Effector memory CD4-positive, alpha-beta T cell (primary cell): ENCODE results near the gene FUBP3.

Experiments
- DNase-seq, 3 donors: peaks; one replicate each; pipeline ENCODE4 v3.0.0-alpha.2; 2020
- H3K27ac ChIP-seq: 2 replicates; pipeline ENCODE4 v1.7.0; 2013; ENCODE audit warnings: mild to moderate bottlenecking, low read length, moderate library complexity; ENCODE audit not compliant: insufficient read depth, poor library complexity, severe bottlenecking
- H3K27me3 ChIP-seq: replicated peaks from 2 replicates; pipeline ENCODE4 v1.7.0; 2013; ENCODE audit warnings: mild to moderate bottlenecking, low read length; ENCODE audit not compliant: insufficient read depth, control insufficient read depth, poor library complexity, severe bottlenecking
- H3K36me3 ChIP-seq: 2 replicates; pipeline ENCODE4 v1.7.0; 2013; ENCODE audit warnings: mild to moderate bottlenecking, low read length, moderate library complexity; ENCODE audit not compliant: control insufficient read depth, insufficient read depth
- H3K4me1 ChIP-seq: 2 replicates; pipeline ENCODE4 v1.7.0; 2013; ENCODE audit warnings: low read length, mild to moderate bottlenecking; ENCODE audit not compliant: control insufficient read depth, insufficient read depth, poor library complexity, severe bottlenecking
- H3K4me3 ChIP-seq: 2 replicates; pipeline ENCODE4 v1.7.0; 2013; ENCODE audit warnings: low read length, low read depth, mild to moderate bottlenecking; ENCODE audit not compliant: insufficient read depth, poor library complexity, severe bottlenecking
- H3K9me3 ChIP-seq: 2 replicates; pipeline ENCODE4 v1.7.0; 2013; ENCODE audit warnings: mild to moderate bottlenecking, low read length, moderate library complexity; ENCODE audit not compliant: control insufficient read depth

The FUBP3 gene

GRCh38 chr9:130640681-130641080 is 61.3 kb downstream of the FUBP3 start:
- no peaks in the 10 kb centered on the region for H3K9me3 ChIP-seq
- no peak overlapping the region for H3K4me3 ChIP-seq
- H3K27me3 ChIP-seq = no peaks in the 10 kb centered on the region
- peaks cover 7% of the 10 kb centered on the region for H3K36me3 ChIP-seq
- DNase-seq = no peak
- H3K27ac ChIP-seq = no peak overlapping the region
- no peaks in the 10 kb centered on the region for H3K4me1 ChIP-seq

GRCh38 chr9:130642926-130643325 is 63.5 kb downstream of the FUBP3 start:
- Histone ChIP-seq H3K4me1 (no peaks in the 10 kb centered on the region), H3K4me3 (no peak overlapping the region), H3K36me3 (no peaks in the 10 kb centered on the region), H3K27me3 (no peaks in the 10 kb centered on the region), H3K27ac (no peak overlapping the region), H3K9me3 (no peaks in the 10 kb centered on the region)
- DNase-seq = no peak

GRCh38 chr9:130651221-130651620 is 71.8 kb downstream of the FUBP3 start:
- H3K4me3 ChIP-seq = no peak overlapping the region
- H3K27ac ChIP-seq = no peak overlapping the region
- H3K36me3 ChIP-seq = no peaks in the 10 kb centered on the region
- no peak for DNase-seq
- no peaks in the 10 kb centered on the region for H3K9me3 ChIP-seq
- H3K4me1 ChIP-seq = no peaks in the 10 kb centered on the region
- no peaks in the 10 kb centered on the region for H3K27me3 ChIP-seq

GRCh38 chr9:130651752-130652151 is 72.4 kb downstream of the FUBP3 start:
- no peaks in the 10 kb centered on the region for H3K27me3 ChIP-seq

GRCh38 chr9:130654879-130655278 is 75.5 kb downstream of the FUBP3 start:
- DNase-seq = no peak
- H3K9me3 ChIP-seq = no peaks in the 10 kb centered on the region
- no peak overlapping the region for H3K4me3 ChIP-seq
- H3K4me1 ChIP-seq = peaks cover 3% of the 10 kb centered on the region
- peaks cover 20% of the 10 kb centered on the region for H3K27me3 ChIP-seq
- H3K27ac ChIP-seq = no peak overlapping the region
- no peaks in the 10 kb centered on the region for H3K36me3 ChIP-seq

More at GRCh38 chr9:130651752-130652151, 72.4 kb downstream of the FUBP3 start:
- Histone ChIP-seq H3K27ac (no peak overlapping the region), H3K36me3 (no peaks in the 10 kb centered on the region), H3K4me1 (no peaks in the 10 kb centered on the region), H3K4me3 (no peak overlapping the region), H3K9me3 (no peaks in the 10 kb centered on the region)
- no peak for DNase-seq

- H3K27me3 ChIP-seq = peaks cover 58% of the 10 kb centered on the region
- no peak for DNase-seq
Measured at GRCh38 chr9:130658893-130659698, 79.7 kb downstream of the FUBP3 start.

GRCh38 chr9:130659699-130660248 is 80.4 kb downstream of the FUBP3 start:
- no peak for DNase-seq
- Histone ChIP-seq H3K27me3 (peaks cover 63% of the 10 kb centered on the region), H3K9me3 (no peaks in the 10 kb centered on the region), H3K36me3 (no peaks in the 10 kb centered on the region), H3K27ac (no peak overlapping the region), H3K4me3 (no peak overlapping the region), H3K4me1 (peaks cover 47% of the 10 kb centered on the region)

More at GRCh38 chr9:130658893-130659698, 79.7 kb downstream of the FUBP3 start:
- Histone ChIP-seq H3K27ac (no peak overlapping the region), H3K9me3 (no peaks in the 10 kb centered on the region), H3K36me3 (no peaks in the 10 kb centered on the region), H3K4me1 (peaks cover 42% of the 10 kb centered on the region), H3K4me3 (no peak overlapping the region)

GRCh38 chr9:130660326-130660682 is 80.9 kb downstream of the FUBP3 start:
- Histone ChIP-seq H3K27ac (no peak overlapping the region), H3K4me3 (peak overlapping the region; percentile 25)

GRCh38 chr9:130660683-130661450 is 81.5 kb downstream of the FUBP3 start:
- H3K9me3 ChIP-seq = no peaks in the 10 kb centered on the region
- peaks cover 67% of the 10 kb centered on the region for H3K27me3 ChIP-seq
- peak overlapping the region; percentile 25 for H3K4me3 ChIP-seq
- H3K36me3 ChIP-seq = no peaks in the 10 kb centered on the region
- H3K27ac ChIP-seq = no peak overlapping the region
- peaks cover 56% of the 10 kb centered on the region for H3K4me1 ChIP-seq
- DNase-seq = no peak

More at GRCh38 chr9:130660326-130660682, 80.9 kb downstream of the FUBP3 start:
- H3K27me3 ChIP-seq = peaks cover 64% of the 10 kb centered on the region
- H3K36me3 ChIP-seq = no peaks in the 10 kb centered on the region
- H3K4me1 ChIP-seq = peaks cover 51% of the 10 kb centered on the region
- no peaks in the 10 kb centered on the region for H3K9me3 ChIP-seq
- DNase-seq = no peak
